HEK293T (cell line): Measurements from ENCODE around the gene DNASE2.

ENCODE experiments used
- FOXK2 ChIP-seq: fragments of 450-650 bp; IDR thresholded peaks from 2 replicates; pipeline ENCODE4 v1.6.1; 2016; ENCODE audit warnings: mild to moderate bottlenecking
- FOXM1 ChIP-seq: fragments of 450-650 bp; IDR thresholded peaks from 2 replicates; pipeline ENCODE4 v1.6.1; 2017; ENCODE audit warnings: mild to moderate bottlenecking, borderline replicate concordance
- NFRKB ChIP-seq: fragments of 450-650 bp; IDR thresholded peaks from 2 replicates; pipeline ENCODE4 v1.6.1; 2016; ENCODE audit warnings: mild to moderate bottlenecking, moderate library complexity
- SP1 ChIP-seq: fragments of 450-650 bp; IDR thresholded peaks from 2 replicates; pipeline ENCODE4 v1.6.1; 2017
- SUZ12 ChIP-seq: fragments of 450-650 bp; IDR thresholded peaks from 2 replicates; pipeline ENCODE4 v1.6.1; 2016; ENCODE audit warnings: mild to moderate bottlenecking
- TARDBP ChIP-seq: fragments of 450-650 bp; IDR thresholded peaks from 2 replicates; pipeline ENCODE4 v1.6.1; 2016

GRCh38 chr19:12890787-12891552 lies 9.7 kb upstream of the DNASE2 start, which contains the start of gene GCDH:
- TF ChIP-seq NFRKB (no peak), SUZ12 (no peak), FOXK2 (no peak), FOXM1 (peak; percentile 96), SP1 (no peak), TARDBP (no peak)
